ENCODE results near the gene DPCD.

DPCD gene

DNA sequence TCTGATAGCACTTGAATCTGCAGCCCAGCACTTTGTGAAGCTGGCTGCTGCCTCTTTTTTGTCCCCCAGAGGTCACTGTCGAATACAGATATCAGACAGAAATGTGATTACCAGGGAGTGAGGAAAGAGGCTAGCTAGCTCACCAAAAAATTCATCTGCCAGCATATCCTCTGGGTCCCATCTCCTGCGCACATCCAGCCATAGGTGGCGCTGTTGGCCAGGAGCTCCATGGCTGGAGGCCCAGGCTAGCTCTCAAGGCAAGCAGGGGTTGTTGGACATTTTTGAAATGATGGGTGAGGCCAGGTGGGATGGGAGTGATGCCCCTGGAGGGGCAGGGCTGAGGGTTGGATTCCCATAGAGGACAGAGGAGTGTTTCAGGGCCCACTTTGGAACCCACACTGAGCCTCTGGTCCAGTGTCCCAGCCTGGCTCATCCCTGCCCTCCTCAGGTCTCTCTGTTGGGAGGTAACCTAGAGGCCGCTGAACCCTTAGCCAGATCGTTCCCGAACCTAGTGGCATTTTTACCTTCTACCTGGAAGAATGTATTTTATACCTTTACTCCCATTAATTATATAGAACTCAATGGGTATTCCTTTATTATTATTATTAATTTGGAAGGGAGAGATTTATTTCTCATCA is 14.8 kb downstream of the DPCD start:
- Mint-ChIP-seq H3K36me3 (ENCODE audit: low read depth) (peaks cover 34% of the 10 kb centered on the region), H3K27me3 (ENCODE audit: low read depth, poor library complexity) (peaks cover 6% of the 10 kb centered on the region), H3K4me1 (peaks cover 20% of the 10 kb centered on the region), H3K27ac (no peak overlapping the region), H3K9me3 (no peaks in the 10 kb centered on the region), H3K4me3 (no peak overlapping the region)
- TF ChIP-seq, protein P1, sequence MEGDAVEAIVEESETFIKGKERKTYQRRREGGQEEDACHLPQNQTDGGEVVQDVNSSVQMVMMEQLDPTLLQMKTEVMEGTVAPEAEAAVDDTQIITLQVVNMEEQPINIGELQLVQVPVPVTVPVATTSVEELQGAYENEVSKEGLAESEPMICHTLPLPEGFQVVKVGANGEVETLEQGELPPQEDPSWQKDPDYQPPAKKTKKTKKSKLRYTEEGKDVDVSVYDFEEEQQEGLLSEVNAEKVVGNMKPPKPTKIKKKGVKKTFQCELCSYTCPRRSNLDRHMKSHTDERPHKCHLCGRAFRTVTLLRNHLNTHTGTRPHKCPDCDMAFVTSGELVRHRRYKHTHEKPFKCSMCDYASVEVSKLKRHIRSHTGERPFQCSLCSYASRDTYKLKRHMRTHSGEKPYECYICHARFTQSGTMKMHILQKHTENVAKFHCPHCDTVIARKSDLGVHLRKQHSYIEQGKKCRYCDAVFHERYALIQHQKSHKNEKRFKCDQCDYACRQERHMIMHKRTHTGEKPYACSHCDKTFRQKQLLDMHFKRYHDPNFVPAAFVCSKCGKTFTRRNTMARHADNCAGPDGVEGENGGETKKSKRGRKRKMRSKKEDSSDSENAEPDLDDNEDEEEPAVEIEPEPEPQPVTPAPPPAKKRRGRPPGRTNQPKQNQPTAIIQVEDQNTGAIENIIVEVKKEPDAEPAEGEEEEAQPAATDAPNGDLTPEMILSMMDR (IDR thresholded peaks at IDR 0.05), result peak; percentile 98
- peak; percentile 90 for DNase-seq

GRCh38 chr10:101607124-101607523 is 19.0 kb downstream of the DPCD start:
- Mint-ChIP-seq H3K4me3 (no peak overlapping the region), H3K27me3 (ENCODE audit: low read depth, poor library complexity) (peaks cover 3% of the 10 kb centered on the region), H3K27ac (peak overlapping the region; percentile 76), H3K36me3 (ENCODE audit: low read depth) (peaks cover 56% of the 10 kb centered on the region), H3K9me3 (no peaks in the 10 kb centered on the region), H3K4me1 (peaks cover 35% of the 10 kb centered on the region)
- no peak for DNase-seq
- TF ChIP-seq, protein P1 (IDR thresholded peaks at IDR 0.05), result no peak

- no peak overlapping the region for H3K27ac Mint-ChIP-seq
Measured at GRCh38 chr10:101609481-101609880, 21.4 kb downstream of the DPCD start.

GRCh38 chr10:101611096-101611905 is 23.2 kb downstream of the DPCD start:
- peaks cover 37% of the 10 kb centered on the region for H3K36me3 Mint-ChIP-seq (ENCODE audit: low read depth)
- no peaks in the 10 kb centered on the region for H3K9me3 Mint-ChIP-seq
- TF ChIP-seq, protein P1 (IDR thresholded peaks at IDR 0.05), result no peak
- H3K27ac Mint-ChIP-seq, result peak overlapping the region; percentile 91
- peaks cover 69% of the 10 kb centered on the region for H3K4me1 Mint-ChIP-seq
- H3K27me3 Mint-ChIP-seq (ENCODE audit: low read depth, poor library complexity), result no peaks in the 10 kb centered on the region
- no peak overlapping the region for H3K4me3 Mint-ChIP-seq
- no peak for DNase-seq

More at GRCh38 chr10:101609481-101609880, 21.4 kb downstream of the DPCD start:
- Mint-ChIP-seq H3K4me1 (peaks cover 56% of the 10 kb centered on the region), H3K27me3 (ENCODE audit: low read depth, poor library complexity) (peaks cover 3% of the 10 kb centered on the region), H3K9me3 (no peaks in the 10 kb centered on the region), H3K36me3 (ENCODE audit: low read depth) (peaks cover 51% of the 10 kb centered on the region), H3K4me3 (no peak overlapping the region)
- DNase-seq, result no peak
- TF ChIP-seq, protein P1 (IDR thresholded peaks at IDR 0.05), result no peak

GRCh38 chr10:101612086-101612485 is 24.0 kb downstream of the DPCD start:
- Mint-ChIP-seq H3K27ac (no peak overlapping the region), H3K4me1 (peaks cover 64% of the 10 kb centered on the region), H3K4me3 (no peak overlapping the region), H3K9me3 (no peaks in the 10 kb centered on the region), H3K36me3 (ENCODE audit: low read depth) (peaks cover 32% of the 10 kb centered on the region), H3K27me3 (ENCODE audit: low read depth, poor library complexity) (no peaks in the 10 kb centered on the region)
- TF ChIP-seq, protein P1 (IDR thresholded peaks at IDR 0.05), result no peak
- no peak for DNase-seq
